ENCODE results near the gene MAPK11. TPM values are rescaled to one million over a fixed set of nuclear protein-coding genes. Genes with fewer than 3 reads are reported as not detected.

MAPK11 gene
- total and polyA plus RNA-seq, 9 of the 15 experiments (the other 6 are each of a cell fraction or from before 2014, with no cell fraction given): 0.06 to 14.6 (median 5.3) TPM

DNA sequence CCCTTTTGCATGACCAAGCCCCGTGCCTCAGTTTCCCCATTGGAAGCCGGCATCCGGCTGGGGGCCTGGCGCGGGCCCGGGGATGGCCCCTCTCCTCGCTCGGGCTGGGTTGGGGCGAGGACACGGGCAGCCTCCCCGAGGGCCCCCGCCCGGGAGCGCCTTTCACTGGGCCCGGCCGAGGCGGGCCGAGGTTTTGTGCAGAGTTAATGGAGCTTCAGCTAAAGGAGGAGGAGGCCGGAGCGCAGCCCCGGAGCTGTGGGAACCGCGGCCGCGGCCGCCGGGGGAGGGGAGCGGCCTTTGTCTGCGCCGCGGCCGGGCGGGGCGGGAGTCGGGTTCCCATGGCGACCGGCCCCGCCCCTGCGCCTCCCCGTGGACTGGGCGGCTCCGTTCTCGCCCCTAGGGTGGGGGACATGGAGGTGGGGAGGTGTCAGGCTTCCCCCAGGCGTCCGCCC, 1.4 kb upstream of the MAPK11 start (continued):
- TF ChIP-seq, protein P1, sequence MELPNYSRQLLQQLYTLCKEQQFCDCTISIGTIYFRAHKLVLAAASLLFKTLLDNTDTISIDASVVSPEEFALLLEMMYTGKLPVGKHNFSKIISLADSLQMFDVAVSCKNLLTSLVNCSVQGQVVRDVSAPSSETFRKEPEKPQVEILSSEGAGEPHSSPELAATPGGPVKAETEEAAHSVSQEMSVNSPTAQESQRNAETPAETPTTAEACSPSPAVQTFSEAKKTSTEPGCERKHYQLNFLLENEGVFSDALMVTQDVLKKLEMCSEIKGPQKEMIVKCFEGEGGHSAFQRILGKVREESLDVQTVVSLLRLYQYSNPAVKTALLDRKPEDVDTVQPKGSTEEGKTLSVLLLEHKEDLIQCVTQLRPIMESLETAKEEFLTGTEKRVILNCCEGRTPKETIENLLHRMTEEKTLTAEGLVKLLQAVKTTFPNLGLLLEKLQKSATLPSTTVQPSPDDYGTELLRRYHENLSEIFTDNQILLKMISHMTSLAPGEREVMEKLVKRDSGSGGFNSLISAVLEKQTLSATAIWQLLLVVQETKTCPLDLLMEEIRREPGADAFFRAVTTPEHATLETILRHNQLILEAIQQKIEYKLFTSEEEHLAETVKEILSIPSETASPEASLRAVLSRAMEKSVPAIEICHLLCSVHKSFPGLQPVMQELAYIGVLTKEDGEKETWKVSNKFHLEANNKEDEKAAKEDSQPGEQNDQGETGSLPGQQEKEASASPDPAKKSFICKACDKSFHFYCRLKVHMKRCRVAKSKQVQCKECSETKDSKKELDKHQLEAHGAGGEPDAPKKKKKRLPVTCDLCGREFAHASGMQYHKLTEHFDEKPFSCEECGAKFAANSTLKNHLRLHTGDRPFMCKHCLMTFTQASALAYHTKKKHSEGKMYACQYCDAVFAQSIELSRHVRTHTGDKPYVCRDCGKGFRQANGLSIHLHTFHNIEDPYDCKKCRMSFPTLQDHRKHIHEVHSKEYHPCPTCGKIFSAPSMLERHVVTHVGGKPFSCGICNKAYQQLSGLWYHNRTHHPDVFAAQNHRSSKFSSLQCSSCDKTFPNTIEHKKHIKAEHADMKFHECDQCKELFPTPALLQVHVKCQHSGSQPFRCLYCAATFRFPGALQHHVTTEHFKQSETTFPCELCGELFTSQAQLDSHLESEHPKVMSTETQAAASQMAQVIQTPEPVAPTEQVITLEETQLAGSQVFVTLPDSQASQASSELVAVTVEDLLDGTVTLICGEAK (IDR thresholded peaks at IDR 0.05): no peak
- TF ChIP-seq, protein P1 (CRISPR knock-in tag; IDR thresholded peaks at IDR 0.05): no peak
- no peak for TF ChIP-seq TCF3 (CRISPR knock-in tag; IDR thresholded peaks at IDR 0.05)
- no peak for TF ChIP-seq ZC3H8 (IDR thresholded peaks at IDR 0.05)
- TF ChIP-seq HNRNPK (IDR thresholded peaks at IDR 0.05; ENCODE audit: low read depth, low read length, poor library complexity, severe bottlenecking): no peak
- TF ChIP-seq MXI1 (IDR thresholded peaks at IDR 0.05; ENCODE audit: low read depth, low read length): peak; percentile 81
- no peak for TF ChIP-seq ZNF780A (CRISPR knock-in tag; IDR thresholded peaks at IDR 0.05)
- no peak for TF ChIP-seq HNRNPLL (IDR thresholded peaks at IDR 0.05; ENCODE audit: low read depth, low read length, poor library complexity, severe bottlenecking)
- no peak for TF ChIP-seq ASH1L (IDR thresholded peaks at IDR 0.05; ENCODE audit: borderline replicate concordance, low read depth, partially characterized antibody)
- peak; percentile 24 for TF ChIP-seq HMGN3 (IDR thresholded peaks at IDR 0.05; ENCODE audit: borderline replicate concordance, extremely low read depth, insufficient read length, low read depth, low read length)
- TF ChIP-seq SMARCA5 (IDR thresholded peaks at IDR 0.05): no peak
- no peak for TF ChIP-seq HNRNPL (IDR thresholded peaks at IDR 0.05; ENCODE audit: low read depth, low read length)
- TF ChIP-seq, protein P2, sequence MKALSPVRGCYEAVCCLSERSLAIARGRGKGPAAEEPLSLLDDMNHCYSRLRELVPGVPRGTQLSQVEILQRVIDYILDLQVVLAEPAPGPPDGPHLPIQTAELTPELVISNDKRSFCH (CRISPR knock-in tag; IDR thresholded peaks at IDR 0.05): no peak
- TF ChIP-seq, protein P2 (tag; IDR thresholded peaks at IDR 0.05): no peak
- no peak for TF ChIP-seq HDAC2 (IDR thresholded peaks at IDR 0.05)
- TF ChIP-seq ERF (CRISPR knock-in tag; IDR thresholded peaks at IDR 0.05): no peak
- TF ChIP-seq, protein P3, sequence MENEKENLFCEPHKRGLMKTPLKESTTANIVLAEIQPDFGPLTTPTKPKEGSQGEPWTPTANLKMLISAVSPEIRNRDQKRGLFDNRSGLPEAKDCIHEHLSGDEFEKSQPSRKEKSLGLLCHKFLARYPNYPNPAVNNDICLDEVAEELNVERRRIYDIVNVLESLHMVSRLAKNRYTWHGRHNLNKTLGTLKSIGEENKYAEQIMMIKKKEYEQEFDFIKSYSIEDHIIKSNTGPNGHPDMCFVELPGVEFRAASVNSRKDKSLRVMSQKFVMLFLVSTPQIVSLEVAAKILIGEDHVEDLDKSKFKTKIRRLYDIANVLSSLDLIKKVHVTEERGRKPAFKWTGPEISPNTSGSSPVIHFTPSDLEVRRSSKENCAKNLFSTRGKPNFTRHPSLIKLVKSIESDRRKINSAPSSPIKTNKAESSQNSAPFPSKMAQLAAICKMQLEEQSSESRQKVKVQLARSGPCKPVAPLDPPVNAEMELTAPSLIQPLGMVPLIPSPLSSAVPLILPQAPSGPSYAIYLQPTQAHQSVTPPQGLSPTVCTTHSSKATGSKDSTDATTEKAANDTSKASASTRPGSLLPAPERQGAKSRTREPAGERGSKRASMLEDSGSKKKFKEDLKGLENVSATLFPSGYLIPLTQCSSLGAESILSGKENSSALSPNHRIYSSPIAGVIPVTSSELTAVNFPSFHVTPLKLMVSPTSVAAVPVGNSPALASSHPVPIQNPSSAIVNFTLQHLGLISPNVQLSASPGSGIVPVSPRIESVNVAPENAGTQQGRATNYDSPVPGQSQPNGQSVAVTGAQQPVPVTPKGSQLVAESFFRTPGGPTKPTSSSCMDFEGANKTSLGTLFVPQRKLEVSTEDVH (IDR thresholded peaks at IDR 0.05; ENCODE audit: low read depth, partially characterized antibody): no peak
- peak in 1 of 2 experiments; percentile 36; a peak in 1 of 4 replicates for TF ChIP-seq RCOR1 (IDR thresholded peaks at IDR 0.05; ENCODE audit: borderline replicate concordance in 1 of 2, low read depth in 2 of 2, low read length in 2 of 2)

Measured in K562 (cell line).